HG02678 (cell line): ENCODE measurements around the gene CPXM1.

Source experiments
- ATAC-seq: cut with Tn5 transposase; IDR thresholded peaks from one replicate; pipeline ENCODE4 v1.9.1; 2021; ENCODE audit warnings: mild to moderate bottlenecking, moderate library complexity; ENCODE audit not compliant: unreplicated experiment

The CPXM1 gene

GRCh38 chr20:2750491-2751251 lies 49.8 kb downstream of the CPXM1 start:
- ATAC-seq, result no peak

GRCh38 chr20:2749951-2750490 lies 50.4 kb downstream of the CPXM1 start:
- no peak for ATAC-seq

- ATAC-seq, result no peak
Observed at GRCh38 chr20:2749343-2749950, 51.0 kb downstream of the CPXM1 start.

GRCh38 chr20:2748551-2749342 lies 51.7 kb downstream of the CPXM1 start:
- no peak for ATAC-seq

GRCh38 chr20:2747676-2748235 lies 52.7 kb downstream of the CPXM1 start:
- ATAC-seq, result no peak

GRCh38 chr20:2746636-2747265 lies 53.7 kb downstream of the CPXM1 start:
- no peak for ATAC-seq

GRCh38 chr20:2745936-2746635 lies 54.3 kb downstream of the CPXM1 start:
- ATAC-seq, result no peak

GRCh38 chr20:2745060-2745910 lies 55.1 kb downstream of the CPXM1 start:
- no peak for ATAC-seq
